ENCODE data around the gene SLC25A45. TPM values are rescaled to one million over a fixed set of nuclear protein-coding genes. Genes with fewer than 3 reads are reported as not detected.
A peak's percentile ranks its signal among the peaks of the same experiment; 100 is the strongest.

SLC25A45 gene
- total and polyA plus RNA-seq, 2 donors (not counting 1 experiment from before 2014, with no cell fraction given): 16.4 to 80.6 TPM

- no peaks in the 10 kb centered on the region for H3K36me3 ChIP-seq (replicated peaks in 1 of 2; ENCODE audit: control extremely low read depth in 1 of 2, control insufficient read depth in 1 of 2, extremely low read depth in 1 of 2, insufficient read depth in 2 of 2, low read length in 1 of 2)
- ATAC-seq (ENCODE audit: low read depth) (peak; percentile 0), DNase-seq (peak; percentile 68)
- WGBS (ENCODE audit: insufficient coverage): under 1% methylated on average over 16 of the region's 19 CpGs
- CTCF ChIA-PET: interaction anchor here (0.6 to 14.9 kb wide), 15 partner anchors 12 to 283 kb away, joined by 3 to 541 read pairs (median 12); partner anchors contain the start of genes MALAT1 and SLC25A45
- peak overlapping the region; percentile 94 for H3K4me2 ChIP-seq (replicated peaks; ENCODE audit: low read depth, low read length, poor library complexity, severe bottlenecking)
- H3K27ac Mint-ChIP-seq: peak overlapping the region; percentile 100
- H3K4me3 Mint-ChIP-seq: peak overlapping the region; percentile 96
- peaks cover 67% of the 10 kb centered on the region for H3K4me1 Mint-ChIP-seq
- H3K27me3 Mint-ChIP-seq: no peaks in the 10 kb centered on the region
- TF ChIP-seq EZH2 (IDR thresholded peaks at IDR 0.05; ENCODE audit: borderline replicate concordance, insufficient read depth, low read depth, low read length, poor library complexity, severe bottlenecking): no peak
- H3K4me1 ChIP-seq (ENCODE audit: control insufficient read depth in 2 of 2, insufficient read depth in 2 of 2, low read length in 2 of 2): peaks cover 57 to 74% of the 10 kb centered on the region in 2 donors
- H3K27me3 ChIP-seq (replicated peaks in 1 of 4; ENCODE audit: control extremely low read depth in 1 of 4, control insufficient read depth in 3 of 4, insufficient read depth in 4 of 4, low read length in 3 of 4): no peaks in the 10 kb centered on the region
- no peaks in the 10 kb centered on the region for H3K9me3 Mint-ChIP-seq (ENCODE audit: insufficient read depth)
- POLR2A ChIA-PET: interaction anchor here (0.6 to 16.5 kb wide), 25 partner anchors 9 to 1939 kb away, joined by 3 to 1159 read pairs (median 6); partner anchors contain the start of genes DPF2, FRMD8, MALAT1 and SCYL1
- peaks cover 61% of the 10 kb centered on the region for H3K79me2 ChIP-seq (ENCODE audit: control insufficient read depth, insufficient read depth, low read length)
- peak overlapping the region; percentile 77 for H3K9ac ChIP-seq (ENCODE audit: low read length)
- no peaks in the 10 kb centered on the region for H3K9me3 ChIP-seq (ENCODE audit: control extremely low read depth in 1 of 3, control insufficient read depth in 2 of 3, insufficient read depth in 1 of 3, low read length in 2 of 3)
- H2AFZ ChIP-seq (ENCODE audit: insufficient read depth, low read depth, low read length, poor library complexity, severe bottlenecking): peak overlapping the region; percentile 74
- H4K20me1 ChIP-seq (ENCODE audit: control insufficient read depth, insufficient read depth, low read length, poor library complexity, severe bottlenecking): no peaks in the 10 kb centered on the region
- intact Hi-C loops (cut with micrococcal nuclease): loop anchor here (2.0 kb wide), 2 partner anchors 55 to 63 kb away; partner anchors contain the start of gene TIGD3
- peak overlapping the region; percentile 23 to 86 (median 53) for H3K4me3 ChIP-seq (ENCODE audit: control extremely low read depth in 1 of 5, extremely low read depth in 1 of 5, insufficient read depth in 1 of 5, low read depth in 2 of 5, low read length in 4 of 5)
- peak overlapping the region; percentile 91 to 97 for H3K27ac ChIP-seq (ENCODE audit: low read length in 2 of 2)
Observed at GRCh38 chr11:65417702-65418430, 35.4 kb upstream of the SLC25A45 start.

- CTCF ChIA-PET: interaction anchor here (0.7 to 14.9 kb wide), 27 partner anchors 8 to 282 kb away, joined by 3 to 541 read pairs (median 9); partner anchors contain the start of genes FRMD8, MALAT1, SCYL1 and SLC25A45
Observed at GRCh38 chr11:65416841-65417701, 34.6 kb upstream of the SLC25A45 start.

More at GRCh38 chr11:65416841-65417701, 34.6 kb upstream of the SLC25A45 start:
- peaks cover 60% of the 10 kb centered on the region for H3K79me2 ChIP-seq (ENCODE audit: control insufficient read depth, insufficient read depth, low read length)
- Mint-ChIP-seq H3K27me3 (no peaks in the 10 kb centered on the region), H3K4me3 (peak overlapping the region; percentile 96), H3K9me3 (ENCODE audit: insufficient read depth) (no peaks in the 10 kb centered on the region), H3K4me1 (peaks cover 64% of the 10 kb centered on the region), H3K27ac (peak overlapping the region; percentile 100)
- H3K9ac ChIP-seq (ENCODE audit: low read length): peak overlapping the region; percentile 77
- H3K4me3 ChIP-seq (ENCODE audit: control extremely low read depth in 1 of 5, extremely low read depth in 1 of 5, insufficient read depth in 1 of 5, low read depth in 2 of 5, low read length in 4 of 5): peak overlapping the region; percentile 43 to 86 (median 63)
- peak overlapping the region; percentile 91 to 97 for H3K27ac ChIP-seq (ENCODE audit: low read length in 2 of 2)
- POLR2A ChIA-PET: interaction anchor here (0.5 to 16.5 kb wide), 23 partner anchors 9 to 142 kb away, joined by 3 to 1159 read pairs (median 7); partner anchors contain the start of genes FRMD8, MALAT1, SCYL1 and SLC25A45
- no peaks in the 10 kb centered on the region for H4K20me1 ChIP-seq (ENCODE audit: control insufficient read depth, insufficient read depth, low read length, poor library complexity, severe bottlenecking)
- no peaks in the 10 kb centered on the region for H3K9me3 ChIP-seq (ENCODE audit: control extremely low read depth in 1 of 3, control insufficient read depth in 2 of 3, insufficient read depth in 1 of 3, low read length in 2 of 3)
- no peaks in the 10 kb centered on the region for H3K27me3 ChIP-seq (replicated peaks in 1 of 4; ENCODE audit: control extremely low read depth in 1 of 4, control insufficient read depth in 3 of 4, insufficient read depth in 4 of 4, low read length in 3 of 4)
- H2AFZ ChIP-seq (ENCODE audit: insufficient read depth, low read depth, low read length, poor library complexity, severe bottlenecking): peak overlapping the region; percentile 74
- no peak for TF ChIP-seq CTCF (IDR thresholded peaks at IDR 0.05)
- intact Hi-C loops (cut with micrococcal nuclease): loop anchor here (1.0 to 2.0 kb wide), 8 partner anchors 8 to 93 kb away; partner anchors contain the start of gene SLC25A45
- peak overlapping the region; percentile 94 for H3K4me2 ChIP-seq (replicated peaks; ENCODE audit: low read depth, low read length, poor library complexity, severe bottlenecking)
- H3K4me1 ChIP-seq (ENCODE audit: control insufficient read depth in 2 of 2, insufficient read depth in 2 of 2, low read length in 2 of 2): peaks cover 57 to 69% of the 10 kb centered on the region in 2 donors
- peaks cover 0 to 7% of the 10 kb centered on the region in 2 experiments for H3K36me3 ChIP-seq (replicated peaks in 1 of 2; ENCODE audit: control extremely low read depth in 1 of 2, control insufficient read depth in 1 of 2, extremely low read depth in 1 of 2, insufficient read depth in 2 of 2, low read length in 1 of 2)
- WGBS (ENCODE audit: insufficient coverage): 8% methylated on average over 12 of the region's 14 CpGs
- DNase-seq (peak; percentile 61), ATAC-seq (ENCODE audit: low read depth) (no peak)

Data from B cell (primary cell).